ENCODE data around the gene SCUBE1. TPM values are rescaled to one million over a fixed set of nuclear protein-coding genes. Genes with fewer than 3 reads are reported as not detected.

Gene SCUBE1
- total RNA-seq, 1 donor from 2014 or later, result 54.7 TPM

- H3K36me3 Mint-ChIP-seq (ENCODE audit: low read depth, unreplicated experiment), result no peaks in the 10 kb centered on the region
- H3K27me3 Mint-ChIP-seq (ENCODE audit: unreplicated experiment), result peaks cover 10% of the 10 kb centered on the region
- no peak for DNase-seq (ENCODE audit: low spot score)
- peaks cover 14% of the 10 kb centered on the region for H3K4me1 Mint-ChIP-seq (ENCODE audit: unreplicated experiment)
- H3K27ac Mint-ChIP-seq (ENCODE audit: unreplicated experiment), result no peak overlapping the region
- H3K4me3 Mint-ChIP-seq (ENCODE audit: unreplicated experiment), result no peak overlapping the region
- H3K9me3 Mint-ChIP-seq (ENCODE audit: unreplicated experiment), result no peaks in the 10 kb centered on the region
- no peak for TF ChIP-seq CTCF (IDR thresholded peaks at IDR 0.05; ENCODE audit: unreplicated experiment)
Measured at GRCh38 chr22:43300891-43301676, 42.1 kb downstream of the SCUBE1 start.

GRCh38 chr22:43299736-43300135 is 43.4 kb downstream of the SCUBE1 start:
- Mint-ChIP-seq H3K4me1 (ENCODE audit: unreplicated experiment) (peaks cover 25% of the 10 kb centered on the region), H3K9me3 (ENCODE audit: unreplicated experiment) (no peaks in the 10 kb centered on the region), H3K36me3 (ENCODE audit: low read depth, unreplicated experiment) (no peaks in the 10 kb centered on the region), H3K4me3 (ENCODE audit: unreplicated experiment) (no peak overlapping the region), H3K27ac (ENCODE audit: unreplicated experiment) (peak overlapping the region; percentile 33), H3K27me3 (ENCODE audit: unreplicated experiment) (peaks cover 13% of the 10 kb centered on the region)
- DNase-seq (ENCODE audit: low spot score), result no peak
- TF ChIP-seq CTCF (IDR thresholded peaks at IDR 0.05; ENCODE audit: unreplicated experiment), result no peak

GRCh38 chr22:43298062-43298801 is 44.9 kb downstream of the SCUBE1 start:
- H3K27ac Mint-ChIP-seq (ENCODE audit: unreplicated experiment), result no peak overlapping the region
- H3K4me1 Mint-ChIP-seq (ENCODE audit: unreplicated experiment), result peaks cover 35% of the 10 kb centered on the region
- no peaks in the 10 kb centered on the region for H3K9me3 Mint-ChIP-seq (ENCODE audit: unreplicated experiment)

DNA sequence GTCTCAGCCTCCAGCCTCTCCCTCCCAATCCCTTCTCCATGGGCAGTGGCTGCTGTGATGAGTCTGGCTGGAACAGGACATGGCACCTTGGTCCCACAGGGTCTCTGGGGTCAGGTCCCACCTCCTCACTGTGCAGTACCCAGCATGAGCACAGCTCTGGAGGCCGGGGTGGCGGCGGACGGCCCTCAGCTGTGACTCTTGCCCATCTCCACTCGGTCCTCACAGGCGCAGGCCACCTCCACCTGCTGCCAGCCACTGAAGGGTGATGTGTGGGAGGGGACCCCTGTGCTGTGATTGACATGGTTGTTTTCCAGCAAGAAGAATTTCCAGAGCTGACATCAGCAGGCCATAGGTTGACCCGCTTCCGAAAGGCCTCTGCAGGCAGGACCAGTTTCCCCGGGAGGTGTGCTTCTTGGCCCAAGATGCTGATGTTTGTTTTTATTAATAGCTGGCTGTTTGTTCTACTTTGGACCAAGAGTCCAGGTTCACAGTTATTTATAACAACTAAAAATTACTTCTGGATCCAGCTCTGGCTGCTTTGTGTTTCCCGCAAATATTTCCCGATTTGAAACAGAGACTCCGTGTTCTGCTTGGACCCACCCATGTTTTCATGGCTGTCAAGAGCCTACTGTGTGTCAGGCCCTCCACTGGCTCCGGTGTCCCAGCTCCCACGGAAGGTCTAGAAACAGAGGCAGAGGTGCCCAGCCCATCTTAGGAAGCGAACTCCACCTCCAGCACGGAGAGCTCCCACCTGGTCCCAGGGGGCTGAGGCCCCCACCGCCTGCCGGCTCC is 45.7 kb downstream of the SCUBE1 start:
- Mint-ChIP-seq H3K27me3 (ENCODE audit: unreplicated experiment) (peaks cover 10% of the 10 kb centered on the region), H3K4me3 (ENCODE audit: unreplicated experiment) (no peak overlapping the region), H3K4me1 (ENCODE audit: unreplicated experiment) (peaks cover 33% of the 10 kb centered on the region), H3K9me3 (ENCODE audit: unreplicated experiment) (no peaks in the 10 kb centered on the region), H3K27ac (ENCODE audit: unreplicated experiment) (no peak overlapping the region), H3K36me3 (ENCODE audit: low read depth, unreplicated experiment) (peaks cover 1% of the 10 kb centered on the region)
- DNase-seq (ENCODE audit: low spot score), result no peak
- TF ChIP-seq CTCF (IDR thresholded peaks at IDR 0.05; ENCODE audit: unreplicated experiment), result no peak

More at GRCh38 chr22:43298062-43298801, 44.9 kb downstream of the SCUBE1 start:
- no peak for DNase-seq (ENCODE audit: low spot score)
- Mint-ChIP-seq H3K4me3 (ENCODE audit: unreplicated experiment) (no peak overlapping the region), H3K36me3 (ENCODE audit: low read depth, unreplicated experiment) (no peaks in the 10 kb centered on the region), H3K27me3 (ENCODE audit: unreplicated experiment) (peaks cover 8% of the 10 kb centered on the region)
- no peak for TF ChIP-seq CTCF (IDR thresholded peaks at IDR 0.05; ENCODE audit: unreplicated experiment)

All from endothelial cell (in vitro differentiated cells).